Effector memory CD4-positive, alpha-beta T cell (primary cell): ENCODE results near the gene SPNS2.

Experiments
- DNase-seq, 3 donors: peaks; one replicate each; pipeline ENCODE4 v3.0.0-alpha.2; 2020
- H3K27ac ChIP-seq: 2 replicates; pipeline ENCODE4 v1.7.0; 2013; ENCODE audit warnings: mild to moderate bottlenecking, low read length, moderate library complexity; ENCODE audit not compliant: insufficient read depth, poor library complexity, severe bottlenecking
- H3K27me3 ChIP-seq: replicated peaks from 2 replicates; pipeline ENCODE4 v1.7.0; 2013; ENCODE audit warnings: mild to moderate bottlenecking, low read length; ENCODE audit not compliant: insufficient read depth, control insufficient read depth, poor library complexity, severe bottlenecking
- H3K36me3 ChIP-seq: 2 replicates; pipeline ENCODE4 v1.7.0; 2013; ENCODE audit warnings: mild to moderate bottlenecking, low read length, moderate library complexity; ENCODE audit not compliant: control insufficient read depth, insufficient read depth
- H3K4me1 ChIP-seq: 2 replicates; pipeline ENCODE4 v1.7.0; 2013; ENCODE audit warnings: low read length, mild to moderate bottlenecking; ENCODE audit not compliant: control insufficient read depth, insufficient read depth, poor library complexity, severe bottlenecking
- H3K4me3 ChIP-seq: 2 replicates; pipeline ENCODE4 v1.7.0; 2013; ENCODE audit warnings: low read length, low read depth, mild to moderate bottlenecking; ENCODE audit not compliant: insufficient read depth, poor library complexity, severe bottlenecking
- H3K9me3 ChIP-seq: 2 replicates; pipeline ENCODE4 v1.7.0; 2013; ENCODE audit warnings: mild to moderate bottlenecking, low read length, moderate library complexity; ENCODE audit not compliant: control insufficient read depth

SPNS2 gene

DNA sequence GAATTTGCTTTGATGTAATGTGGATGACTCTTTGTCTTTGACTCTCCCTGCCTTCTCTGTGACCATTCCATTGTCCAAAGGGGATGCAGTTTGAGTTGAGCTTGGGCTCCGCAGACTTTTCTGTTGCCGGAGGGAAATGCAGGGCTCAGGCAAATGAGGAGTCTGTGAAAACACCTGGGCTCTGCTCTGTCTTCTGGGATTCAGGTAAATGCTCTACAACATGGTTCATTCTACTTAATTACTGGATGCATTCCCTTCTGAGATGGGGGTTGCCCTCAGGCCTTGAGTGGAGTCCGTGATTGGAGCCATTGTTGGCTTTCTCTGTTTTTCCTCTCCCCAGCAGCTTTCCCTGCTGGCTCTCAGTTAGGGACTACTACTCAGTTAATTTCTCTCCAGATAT, 26.4 kb upstream of the SPNS2 start:
- H3K27me3 ChIP-seq: no peaks in the 10 kb centered on the region
- H3K4me3 ChIP-seq: no peak overlapping the region
- no peak overlapping the region for H3K27ac ChIP-seq
- H3K9me3 ChIP-seq: no peaks in the 10 kb centered on the region
- H3K4me1 ChIP-seq: no peaks in the 10 kb centered on the region
- H3K36me3 ChIP-seq: no peaks in the 10 kb centered on the region
- no peak for DNase-seq

DNA sequence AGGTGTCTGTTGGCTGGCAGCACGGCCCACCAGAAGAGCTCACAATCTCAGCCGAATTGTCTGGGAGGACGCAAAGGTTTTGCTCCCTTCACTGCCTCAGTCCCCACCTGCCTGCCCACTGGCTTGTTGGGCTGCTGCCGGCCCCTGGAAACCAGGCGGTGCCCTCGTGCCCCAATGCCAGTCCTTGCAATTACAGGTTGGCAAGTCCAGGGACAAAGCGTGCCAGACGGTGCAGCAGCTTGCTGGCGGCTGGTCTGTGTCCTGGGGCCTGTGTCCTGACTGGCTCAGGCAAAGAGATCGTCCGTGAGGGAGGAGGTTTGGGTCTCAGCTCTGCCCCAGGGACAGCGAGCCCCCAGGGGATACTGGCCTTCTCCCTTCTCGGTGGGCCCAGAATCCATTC, 24.6 kb upstream of the SPNS2 start:
- no peak overlapping the region for H3K4me3 ChIP-seq
- no peaks in the 10 kb centered on the region for H3K27me3 ChIP-seq

DNA sequence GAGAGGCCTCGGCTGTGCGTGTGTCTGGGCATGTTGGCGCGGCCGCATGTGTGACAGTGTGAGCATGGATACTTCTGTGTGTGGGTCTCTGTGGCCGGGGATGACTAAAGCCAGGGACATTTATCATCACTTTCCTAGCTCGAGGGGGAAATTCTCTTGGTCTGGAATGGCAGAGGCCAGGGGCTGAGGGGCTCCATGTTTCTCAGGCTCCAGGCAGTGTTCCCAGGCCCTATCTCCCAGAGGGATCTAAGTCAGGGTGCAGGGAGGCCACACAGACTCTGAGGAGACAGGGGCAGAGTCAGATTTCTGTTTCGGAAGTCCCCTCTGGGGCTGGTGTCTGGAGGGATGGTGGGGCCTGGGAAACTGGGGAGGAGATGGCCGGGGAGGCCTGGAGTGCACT, 23.7 kb upstream of the SPNS2 start:
- no peak overlapping the region for H3K27ac ChIP-seq
- DNase-seq: no peak
- H3K9me3 ChIP-seq: no peaks in the 10 kb centered on the region
- no peaks in the 10 kb centered on the region for H3K36me3 ChIP-seq
- H3K27me3 ChIP-seq: no peaks in the 10 kb centered on the region
- no peak overlapping the region for H3K4me3 ChIP-seq
- no peaks in the 10 kb centered on the region for H3K4me1 ChIP-seq

More for the DNA sequence above, 24.6 kb upstream of the SPNS2 start:
- Histone ChIP-seq H3K9me3 (no peaks in the 10 kb centered on the region), H3K36me3 (no peaks in the 10 kb centered on the region), H3K27ac (no peak overlapping the region), H3K4me1 (no peaks in the 10 kb centered on the region)
- DNase-seq: no peak

DNA sequence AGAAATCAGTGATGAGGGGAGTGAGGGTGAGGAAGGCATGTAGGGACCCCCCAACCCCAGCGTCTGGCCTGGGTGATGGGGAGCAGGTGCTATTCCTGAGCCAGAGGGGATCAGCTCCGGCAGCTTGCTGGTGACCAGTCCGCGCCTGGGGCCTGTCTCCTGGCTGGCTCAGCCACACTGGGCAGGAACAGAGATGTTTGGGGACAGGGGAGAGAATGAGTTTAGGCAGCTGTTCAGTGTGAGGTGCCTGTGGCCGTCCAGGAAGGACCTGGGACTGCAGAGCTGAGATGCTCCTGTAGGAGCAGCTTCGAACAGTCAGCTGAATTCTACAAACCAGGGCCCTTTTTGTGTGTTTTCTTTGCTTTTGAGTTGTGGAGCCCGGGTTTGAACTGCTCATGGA, 23.2 kb upstream of the SPNS2 start:
- Histone ChIP-seq H3K27ac (no peak overlapping the region), H3K9me3 (no peaks in the 10 kb centered on the region), H3K36me3 (no peaks in the 10 kb centered on the region), H3K27me3 (no peaks in the 10 kb centered on the region), H3K4me3 (no peak overlapping the region), H3K4me1 (no peaks in the 10 kb centered on the region)
- DNase-seq: no peak

DNA sequence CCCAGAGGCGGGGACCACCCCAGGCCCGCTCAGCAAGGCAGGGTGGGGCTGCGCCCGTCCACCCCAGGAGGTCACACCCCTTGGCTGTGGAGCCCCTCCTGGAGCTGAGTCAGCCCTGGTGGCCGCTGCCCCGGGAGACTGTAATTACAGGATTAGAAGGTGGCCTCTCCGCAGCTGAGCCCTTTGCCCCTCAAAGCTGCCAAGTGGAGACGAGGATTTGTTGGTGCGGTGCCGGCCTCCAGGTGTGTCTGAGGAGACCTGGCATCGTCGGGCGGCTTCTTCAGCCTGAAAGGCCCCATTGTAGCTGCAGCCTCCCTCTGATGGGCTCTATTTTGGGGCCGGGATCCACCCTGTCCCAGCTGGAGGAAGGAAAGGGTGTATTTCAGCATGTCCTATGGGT, 22.7 kb upstream of the SPNS2 start:
- Histone ChIP-seq H3K4me1 (peaks cover 4% of the 10 kb centered on the region), H3K4me3 (no peak overlapping the region), H3K9me3 (no peaks in the 10 kb centered on the region), H3K27ac (no peak overlapping the region), H3K27me3 (no peaks in the 10 kb centered on the region), H3K36me3 (no peaks in the 10 kb centered on the region)
- no peak for DNase-seq

DNA sequence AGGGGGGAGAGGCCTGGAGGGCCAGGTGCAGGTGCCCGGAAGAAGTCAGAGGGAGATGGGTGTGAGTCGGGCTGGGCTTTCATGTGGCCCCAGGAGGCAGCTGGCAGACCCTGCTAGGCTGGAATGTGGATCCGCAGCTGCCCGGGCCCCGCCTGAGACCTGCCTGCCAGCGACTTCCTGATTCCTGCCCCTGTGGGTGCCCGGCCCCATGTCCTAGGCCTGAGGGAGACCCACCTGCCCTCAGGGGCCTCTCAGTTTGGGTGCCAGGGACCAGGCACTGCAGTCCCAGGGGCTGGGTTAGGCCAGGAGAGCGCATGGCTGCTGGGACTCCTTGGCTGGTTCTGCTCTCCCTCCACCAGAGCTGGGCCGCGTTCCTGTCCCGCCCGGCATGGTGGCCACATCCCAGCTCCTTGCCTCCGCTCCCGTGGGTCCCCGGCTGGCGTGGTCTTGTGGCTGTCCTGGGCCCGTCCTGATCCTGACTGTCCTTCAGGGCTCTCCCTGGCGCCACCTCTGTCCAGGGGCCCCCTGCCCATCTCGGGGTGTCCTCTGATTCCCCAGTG, 22.1 kb upstream of the SPNS2 start:
- no peak overlapping the region for H3K27ac ChIP-seq
- H3K27me3 ChIP-seq: no peaks in the 10 kb centered on the region
- H3K36me3 ChIP-seq: no peaks in the 10 kb centered on the region
- no peak for DNase-seq
- no peak overlapping the region for H3K4me3 ChIP-seq
- no peaks in the 10 kb centered on the region for H3K9me3 ChIP-seq
- H3K4me1 ChIP-seq: peaks cover 10% of the 10 kb centered on the region

DNA sequence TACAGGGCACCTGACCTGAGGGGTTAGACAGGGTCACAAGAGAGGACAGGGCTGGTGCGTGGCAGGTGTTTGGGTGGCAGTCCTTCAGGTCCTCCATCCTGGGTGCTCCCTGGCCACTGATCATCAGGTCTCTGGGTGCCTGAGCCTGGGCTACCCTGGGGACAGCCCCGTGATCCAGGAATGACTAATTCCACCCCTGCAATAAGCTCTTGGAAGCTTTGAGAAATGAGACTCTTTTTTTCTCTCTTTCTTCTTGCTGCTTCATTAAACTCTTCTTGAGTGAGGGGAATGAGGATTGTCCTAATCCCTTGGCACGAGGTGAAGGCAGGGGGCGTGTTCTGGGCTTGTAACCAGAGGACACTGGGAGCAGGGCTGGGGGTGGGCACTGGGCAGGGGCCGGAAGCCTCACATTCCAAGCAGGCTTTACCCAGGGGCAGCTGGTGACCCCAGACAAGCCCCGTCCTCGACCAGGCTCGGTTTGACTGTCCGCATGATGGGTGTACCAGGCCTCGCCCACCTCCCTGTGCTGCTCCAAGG, 21.4 kb upstream of the SPNS2 start:
- H3K4me3 ChIP-seq: no peak overlapping the region
- no peak for DNase-seq
- H3K27me3 ChIP-seq: no peaks in the 10 kb centered on the region
- no peak overlapping the region for H3K27ac ChIP-seq
- peaks cover 14% of the 10 kb centered on the region for H3K4me1 ChIP-seq
- H3K9me3 ChIP-seq: no peaks in the 10 kb centered on the region
- H3K36me3 ChIP-seq: no peaks in the 10 kb centered on the region

DNA sequence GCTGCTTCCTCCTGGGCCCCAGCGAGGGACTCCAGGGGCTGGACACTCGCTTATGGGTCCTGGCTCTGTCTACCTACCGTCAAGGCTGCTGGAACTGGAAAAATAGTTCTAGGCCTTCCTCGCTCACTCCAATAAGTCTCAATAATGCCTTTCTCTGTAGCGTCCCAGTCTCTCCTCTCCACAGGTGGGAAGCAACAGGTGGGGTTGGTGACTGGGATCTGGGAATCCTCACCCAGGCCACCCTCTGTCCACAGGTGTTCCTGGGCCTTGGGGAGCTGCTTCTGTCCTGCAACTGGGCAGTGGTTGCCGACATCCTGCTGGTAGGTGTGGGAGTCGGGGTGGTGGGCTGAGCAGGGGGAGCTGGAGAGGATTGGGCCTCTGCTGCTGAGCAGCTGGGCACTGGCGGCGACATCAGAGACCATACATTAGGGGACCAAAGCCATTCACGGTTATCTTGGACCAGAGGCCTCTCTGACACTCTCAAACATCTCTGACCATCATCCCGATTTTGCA, 20.3 kb upstream of the SPNS2 start:
- Histone ChIP-seq H3K27ac (no peak overlapping the region), H3K27me3 (no peaks in the 10 kb centered on the region), H3K4me1 (peaks cover 20% of the 10 kb centered on the region), H3K36me3 (no peaks in the 10 kb centered on the region), H3K9me3 (no peaks in the 10 kb centered on the region), H3K4me3 (no peak overlapping the region)
- no peak for DNase-seq

DNA sequence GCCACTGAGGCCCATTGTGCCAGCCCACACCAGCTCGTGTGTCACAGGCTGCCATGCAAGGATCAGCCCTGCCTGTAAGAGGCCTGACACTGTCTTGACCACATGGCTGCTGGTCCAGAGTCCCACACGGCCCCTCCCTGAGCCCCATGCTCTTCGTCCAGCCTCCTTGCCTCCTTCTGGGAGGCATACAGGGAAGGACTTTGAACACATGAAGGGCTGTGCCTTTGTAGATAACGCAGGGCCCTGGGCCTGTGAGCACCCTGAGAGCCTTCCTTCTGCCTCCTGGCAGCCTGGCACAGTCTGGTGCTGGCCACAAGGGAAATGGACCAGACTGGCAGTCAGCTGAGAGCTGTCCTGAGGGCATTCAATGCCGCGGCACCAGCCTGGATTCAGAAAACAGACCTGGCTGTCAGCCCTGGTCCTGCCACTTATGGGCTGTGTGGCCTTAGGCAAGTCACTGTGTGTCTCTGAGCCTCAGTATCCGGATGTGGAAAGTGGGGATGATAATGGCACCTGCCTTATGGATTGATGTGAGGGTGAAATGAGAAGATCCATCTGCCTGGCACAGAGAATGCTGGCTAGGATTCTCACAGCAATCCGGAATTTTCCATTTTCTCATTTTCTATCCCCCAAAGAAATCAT, 19.2 kb upstream of the SPNS2 start:
- H3K27ac ChIP-seq: no peak overlapping the region
- peaks cover 20% of the 10 kb centered on the region for H3K4me1 ChIP-seq
- no peaks in the 10 kb centered on the region for H3K27me3 ChIP-seq
- H3K9me3 ChIP-seq: no peaks in the 10 kb centered on the region
- no peak for DNase-seq
- H3K36me3 ChIP-seq: no peaks in the 10 kb centered on the region
- no peak overlapping the region for H3K4me3 ChIP-seq

DNA sequence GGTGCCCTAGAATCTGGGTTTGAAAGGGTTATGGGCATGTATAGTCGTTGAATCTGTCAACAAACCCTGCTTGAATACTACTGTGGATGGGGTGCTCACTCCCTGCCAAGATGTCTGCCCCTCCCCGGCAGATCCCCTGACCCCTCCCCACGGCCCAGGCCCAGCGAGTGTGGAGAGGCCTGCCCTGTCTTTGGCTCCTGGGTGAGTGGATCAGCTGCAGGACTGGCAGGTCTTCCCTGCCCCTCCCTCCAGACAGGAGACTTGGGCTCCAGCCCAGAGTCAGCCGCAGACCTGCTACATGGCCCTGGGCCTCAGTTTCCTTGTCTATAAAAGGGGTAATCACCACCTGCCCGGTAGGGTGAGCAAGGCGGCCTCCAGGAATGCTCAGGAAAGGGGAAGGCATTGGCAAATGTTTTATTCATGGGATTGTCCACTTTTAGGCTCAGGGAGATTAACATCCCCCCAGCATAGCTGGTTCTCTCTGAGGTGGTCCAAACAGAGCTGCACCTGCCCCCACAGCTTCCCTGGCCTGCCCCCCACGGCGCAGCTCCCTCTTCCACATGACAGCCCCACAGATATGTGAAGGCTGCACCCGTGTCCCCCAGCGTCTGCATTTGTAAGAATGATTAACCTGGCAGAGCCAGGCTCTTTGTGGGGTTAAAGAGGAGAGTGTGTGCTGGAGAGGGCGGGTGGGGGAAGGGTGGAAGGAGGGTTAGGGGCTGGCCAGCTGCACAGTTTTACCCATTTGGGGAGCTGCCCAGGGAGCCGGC, 18.5 kb upstream of the SPNS2 start:
- no peak for DNase-seq
- Histone ChIP-seq H3K27ac (no peak overlapping the region), H3K9me3 (no peaks in the 10 kb centered on the region), H3K36me3 (no peaks in the 10 kb centered on the region), H3K27me3 (no peaks in the 10 kb centered on the region), H3K4me1 (peaks cover 23% of the 10 kb centered on the region), H3K4me3 (no peak overlapping the region)
